SU-DHL-6 (cell line): ENCODE data around the gene RGS7.

Source experiments
- EZH2phosphoT487 ChIP-seq: fragments of 200-600 bp; sonication (generic), shearing (Covaris generic); conservative IDR thresholded peaks from 2 replicates; pipeline ENCODE4 v1.6.1; 2018; ENCODE audit warnings: mild to moderate bottlenecking, antibody characterized with exemption, low read length, moderate library complexity, mixed read lengths
- TF ChIP-seq, protein P1 (sequence below): fragments of 200-600 bp; sonication (generic); IDR thresholded peaks from one replicate; pipeline ENCODE4 v1.5.1; 2017; ENCODE audit warnings: antibody characterized with exemption, mild to moderate bottlenecking, low read length, moderate library complexity; ENCODE audit not compliant: insufficient read depth, poor library complexity, severe bottlenecking

DNA sequence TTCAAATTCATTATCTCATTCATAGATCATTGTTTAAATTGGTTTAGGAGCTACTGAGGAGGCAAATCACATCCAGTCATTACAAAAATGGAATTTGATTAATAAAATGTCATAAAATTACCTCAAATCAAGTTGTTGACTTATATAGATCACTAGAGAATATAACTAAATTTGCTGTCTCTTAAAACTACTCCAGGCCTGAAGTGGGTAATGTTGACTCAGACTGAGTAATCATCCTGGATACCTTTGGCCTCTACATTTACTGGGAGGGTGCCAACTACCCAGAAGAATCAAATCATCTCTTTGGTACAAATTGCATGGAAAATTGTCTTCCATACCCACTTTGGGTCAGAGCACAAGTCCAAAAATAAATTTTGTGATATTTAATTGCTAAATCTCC, 553.9 kb downstream of the RGS7 start:
- TF ChIP-seq, protein P1, sequence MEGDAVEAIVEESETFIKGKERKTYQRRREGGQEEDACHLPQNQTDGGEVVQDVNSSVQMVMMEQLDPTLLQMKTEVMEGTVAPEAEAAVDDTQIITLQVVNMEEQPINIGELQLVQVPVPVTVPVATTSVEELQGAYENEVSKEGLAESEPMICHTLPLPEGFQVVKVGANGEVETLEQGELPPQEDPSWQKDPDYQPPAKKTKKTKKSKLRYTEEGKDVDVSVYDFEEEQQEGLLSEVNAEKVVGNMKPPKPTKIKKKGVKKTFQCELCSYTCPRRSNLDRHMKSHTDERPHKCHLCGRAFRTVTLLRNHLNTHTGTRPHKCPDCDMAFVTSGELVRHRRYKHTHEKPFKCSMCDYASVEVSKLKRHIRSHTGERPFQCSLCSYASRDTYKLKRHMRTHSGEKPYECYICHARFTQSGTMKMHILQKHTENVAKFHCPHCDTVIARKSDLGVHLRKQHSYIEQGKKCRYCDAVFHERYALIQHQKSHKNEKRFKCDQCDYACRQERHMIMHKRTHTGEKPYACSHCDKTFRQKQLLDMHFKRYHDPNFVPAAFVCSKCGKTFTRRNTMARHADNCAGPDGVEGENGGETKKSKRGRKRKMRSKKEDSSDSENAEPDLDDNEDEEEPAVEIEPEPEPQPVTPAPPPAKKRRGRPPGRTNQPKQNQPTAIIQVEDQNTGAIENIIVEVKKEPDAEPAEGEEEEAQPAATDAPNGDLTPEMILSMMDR, result no peak
- no peak for TF ChIP-seq EZH2phosphoT487
